HCT116 (cell line): ENCODE data around the gene SSUH2. TPM values are rescaled to one million over a fixed set of nuclear protein-coding genes. Genes with fewer than 3 reads are reported as not detected.

Source experiments
- ATAC-seq: fragments of 200-7000 bp; cut with Tn5 transposase; 2 replicates; pipeline ENCODE4 v1.9.1; 2020; ENCODE audit warnings: mild to moderate bottlenecking, moderate library complexity
- BruUV-seq: library from RNA; stranded (reverse); fragments of 400-500 nt; replicated peaks from 2 replicates; lab custom pipeline; 2021; lab: Mats Ljungman, UMichigan
- CTCF ChIA-PET: fragments of 300-600 bp; sonication (Branson Sonifier 250); formaldehyde crosslinking; loops from one replicate; lab custom pipeline; 2021; ENCODE audit warnings: antibody characterized with exemption; lab: Charles Lee
- POLR2A ChIA-PET: fragments of 300-600, 350-600 bp; sonication (Branson Sonifier 250); formaldehyde crosslinking; loops from one replicate; lab custom pipeline; 2021; ENCODE audit warnings: antibody characterized with exemption; lab: Charles Lee
- RAD21 ChIA-PET, 2 experiments: fragments of 300-600 bp; sonication (Branson Sonifier 250); formaldehyde crosslinking; loops; one replicate each; lab custom pipeline; 2023; ENCODE audit warnings: low total read pairs in 2 of 2; ENCODE audit not compliant: uncharacterized antibody in 2 of 2, unreplicated experiment in 2 of 2, low non-redundant PET in 1 of 2; lab: Charles Lee
- DNase-seq: peaks from one replicate; pipeline ENCODE4 v3.0.0-alpha.2; 2010; ENCODE audit warnings: low read depth, low spot score
- H2AFZ ChIP-seq: fragments of 200-600 bp; shearing (Covaris generic), sonication (generic); 2 replicates; pipeline ENCODE4 v1.6.1; 2017; ENCODE audit warnings: low read depth, mixed run types, mixed read lengths, antibody characterized with exemption, low read length; ENCODE audit not compliant: poor library complexity, severe bottlenecking
- H3K27ac ChIP-seq: 2 replicates; pipeline ENCODE4 v1.5.1; 2012; ENCODE audit warnings: low read depth, low read length
- H3K27me3 ChIP-seq: fragments of 200-600 bp; sonication (generic); 2 replicates; pipeline ENCODE4 v1.6.1; 2016; ENCODE audit warnings: mixed run types, low read length, mixed read lengths; ENCODE audit not compliant: insufficient read depth
- H3K36me3 ChIP-seq, 2 experiments: fragments of 200-500 bp in 1 of 2; fragments of 200-600 bp in 1 of 2; sonication (Bioruptor generic) in 1 of 2; sonication (generic) in 1 of 2; 2 replicates each; pipeline versions ENCODE4 v1.5.1 to v1.6.1; 2014 to 2016; ENCODE audit warnings: low read length in 2 of 2, inconsistent platforms in 1 of 2, mixed read lengths in 1 of 2, mixed run types in 1 of 2; ENCODE audit not compliant: insufficient read depth in 2 of 2, control insufficient read depth in 1 of 2
- H3K4me1 ChIP-seq, 2 experiments: fragments of 200-600 bp in 1 of 2; sonication (generic) in 1 of 2; 2 replicates each; pipeline versions ENCODE4 v1.5.1 to v1.6.1; 2012 to 2017; ENCODE audit warnings: low read length in 2 of 2, inconsistent platforms in 1 of 2, mild to moderate bottlenecking in 1 of 2, mixed read lengths in 1 of 2, mixed run types in 1 of 2, moderate library complexity in 1 of 2; ENCODE audit not compliant: insufficient read depth in 2 of 2, control insufficient read depth in 1 of 2
- H3K4me2 ChIP-seq: fragments of 200-600 bp; sonication (generic); 2 replicates; pipeline ENCODE4 v1.6.1; 2017; ENCODE audit warnings: mixed run types, low read length, mixed read lengths
- H3K4me3 ChIP-seq, 2 experiments: fragments of 200-600 bp in 1 of 2; sonication (generic) in 1 of 2; replicated peaks in 1 of 2; 2 replicates each; pipeline ENCODE4 v1.5.1; 2011 to 2016; ENCODE audit warnings: low read length in 2 of 2, control low read depth in 1 of 2, low read depth in 1 of 2, mild to moderate bottlenecking in 1 of 2, mixed read lengths in 1 of 2, mixed run types in 1 of 2
- H3K79me2 ChIP-seq: fragments of 200-600 bp; sonication (generic); 2 replicates; pipeline ENCODE4 v1.6.1; 2017; ENCODE audit warnings: mild to moderate bottlenecking, mixed run types, low read length, moderate library complexity, mixed read lengths; ENCODE audit not compliant: insufficient read depth
- H3K9ac ChIP-seq: fragments of 200-600 bp; sonication (generic); 2 replicates; pipeline ENCODE4 v1.6.1; 2016; ENCODE audit warnings: low read length, mixed read lengths
- H3K9me2 ChIP-seq: fragments of 200-600 bp; sonication (generic), shearing (Covaris generic); 2 replicates; pipeline ENCODE4 v1.6.1; 2017; ENCODE audit warnings: mixed run types, mild to moderate bottlenecking, moderate library complexity; ENCODE audit not compliant: insufficient read depth
- H3K9me3 ChIP-seq, 2 experiments: fragments of 200-500 bp in 1 of 2; fragments of 200-600 bp in 1 of 2; sonication (Bioruptor generic) in 1 of 2; sonication (generic) in 1 of 2; 2 replicates each; pipeline ENCODE4 v1.6.1; 2014 to 2017; ENCODE audit warnings: low read length in 2 of 2, mixed read lengths in 2 of 2, inconsistent platforms in 1 of 2, low read depth in 1 of 2, mild to moderate bottlenecking in 1 of 2, mixed run types in 1 of 2, moderate library complexity in 1 of 2; ENCODE audit not compliant: control insufficient read depth in 1 of 2, insufficient read depth in 1 of 2
- H4K20me1 ChIP-seq: fragments of 200-600 bp; sonication (generic), shearing (Covaris generic); 2 replicates; pipeline ENCODE4 v1.6.1; 2017; ENCODE audit warnings: mixed run types, mild to moderate bottlenecking, moderate library complexity; ENCODE audit not compliant: insufficient read depth
- ATF3 ChIP-seq: IDR thresholded peaks from 2 replicates; pipeline ENCODE4 v1.6.1; 2012
- EZH2phosphoT487 ChIP-seq: fragments of 200-600 bp; IDR thresholded peaks from 2 replicates; pipeline ENCODE4 v1.6.1; 2018; ENCODE audit warnings: antibody characterized with exemption, borderline replicate concordance
- MAX ChIP-seq: IDR thresholded peaks from 2 replicates; pipeline ENCODE4 v1.6.1; 2012
- POLR2A ChIP-seq: IDR thresholded peaks from 2 replicates; pipeline ENCODE4 v1.7.0; 2011; ENCODE audit warnings: borderline replicate concordance; ENCODE audit not compliant: insufficient read depth, insufficient read length; ENCODE audit errors: extremely low read depth
- RAD21 ChIP-seq: IDR thresholded peaks from 2 replicates; pipeline ENCODE4 v1.6.1; 2012; ENCODE audit warnings: low read depth, mild to moderate bottlenecking
- REST ChIP-seq: IDR thresholded peaks from 2 replicates; pipeline ENCODE4 v1.6.1; 2012; ENCODE audit warnings: low read depth
- SRF ChIP-seq: IDR thresholded peaks from 2 replicates; pipeline ENCODE4 v1.6.1; 2012; ENCODE audit warnings: low read depth
- ZBTB33 ChIP-seq: IDR thresholded peaks from 2 replicates; pipeline ENCODE4 v1.6.1; 2011; ENCODE audit warnings: mild to moderate bottlenecking, low read length, moderate library complexity; ENCODE audit not compliant: insufficient replicate concordance; ENCODE audit errors: extremely low read depth
- intact Hi-C: fragments of 100-400 bp; cut with micrococcal nuclease; formaldehyde crosslinking; loops from 2 replicates; pipeline ENCODE4 v1.10.0; 2022
- total RNA-seq: library from RNA; stranded (reverse); gene quantifications from one replicate; pipeline ENCODE4 v1.2.1, GENCODE V29; 2021; ENCODE audit not compliant: unreplicated experiment

The SSUH2 gene
- total RNA-seq, 1 experiment from 2014 or later = 0.76 TPM

GRCh38 chr3:8627949-8628348 is 16.6 kb downstream of the SSUH2 start:
- Histone ChIP-seq H3K36me3 (no peaks in the 10 kb centered on the region), H3K4me3 (no peak overlapping the region), H3K9me2 (no peaks in the 10 kb centered on the region), H3K27me3 (no peaks in the 10 kb centered on the region), H2AFZ (no peak overlapping the region), H3K4me2 (peak overlapping the region; percentile 21; the same call in 1 of the 2 replicates), H3K79me2 (no peaks in the 10 kb centered on the region), H3K27ac (no peak overlapping the region), H3K9me3 (no peaks in the 10 kb centered on the region), H3K4me1 (peaks cover 33 to 77% of the 10 kb centered on the region in 2 experiments), H3K9ac (no peak overlapping the region), H4K20me1 (no peaks in the 10 kb centered on the region)
- TF ChIP-seq RAD21 (no peak), POLR2A (no peak), SRF (no peak), ZBTB33 (no peak), EZH2phosphoT487 (no peak), REST (no peak), MAX (no peak), ATF3 (no peak)
- ChIA-PET RAD21 (no interaction called here), POLR2A (no interaction called here), CTCF (no interaction called here)
- ATAC-seq (no peak), DNase-seq (no peak)
- intact Hi-C loops = no loop called here
- BruUV-seq = no TSS peak
